ENCODE data around the gene COQ4.

The COQ4 gene

DNA sequence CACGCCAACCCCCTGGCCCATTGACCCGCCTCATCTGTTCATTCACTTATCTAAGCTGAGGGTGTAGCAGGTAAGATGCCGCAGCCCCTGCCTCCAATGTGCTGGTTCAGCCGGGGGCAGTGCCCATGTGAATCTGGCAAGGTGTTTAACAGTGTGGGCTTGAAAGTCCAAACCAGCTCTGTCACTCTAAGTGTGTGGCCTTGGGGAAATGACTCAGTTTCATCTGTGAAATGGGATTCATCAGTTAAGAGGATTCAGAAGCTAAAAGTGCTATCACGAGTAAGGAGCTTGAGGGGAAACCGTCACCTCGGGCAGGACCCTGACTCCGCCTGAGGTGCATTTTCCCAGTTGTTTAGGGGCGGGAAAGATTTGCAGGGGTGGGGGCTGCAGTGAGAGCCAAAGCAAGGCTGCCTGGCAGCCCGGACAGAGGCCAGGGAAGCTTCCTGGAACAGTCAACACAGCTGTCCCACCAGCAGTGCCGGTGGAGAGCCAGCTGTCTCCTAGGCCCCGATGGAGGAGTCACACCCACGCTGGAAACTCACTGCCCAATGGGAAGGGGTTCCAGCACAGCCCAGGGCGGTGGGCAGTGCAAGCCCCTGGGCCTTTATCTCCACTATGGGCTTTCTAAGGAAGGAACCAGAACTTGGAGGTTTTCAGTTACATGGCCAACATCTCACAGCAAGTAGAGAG, 38.8 kb downstream of the COQ4 start (continued):
- TF ChIP-seq TSHZ2 (CRISPR knock-in tag; IDR thresholded peaks at IDR 0.05) (no peak), RARB (CRISPR knock-in tag; IDR thresholded peaks at IDR 0.05) (no peak), TCF4 (CRISPR knock-in tag; IDR thresholded peaks at IDR 0.05; ENCODE audit: borderline replicate concordance) (no peak), ZFP30 (CRISPR knock-in tag; IDR thresholded peaks at IDR 0.05) (no peak), ARNTL (CRISPR knock-in tag; IDR thresholded peaks at IDR 0.05; ENCODE audit: borderline replicate concordance, low read depth) (no peak), ISL1 (CRISPR knock-in tag; IDR thresholded peaks at IDR 0.05) (no peak), GLIS3 (CRISPR knock-in tag; IDR thresholded peaks at IDR 0.05) (no peak), ZNF70 (CRISPR knock-in tag; IDR thresholded peaks at IDR 0.05) (no peak), ZC3H10 (CRISPR knock-in tag; IDR thresholded peaks at IDR 0.05) (no peak), ZFP3 (CRISPR knock-in tag; IDR thresholded peaks at IDR 0.05) (no peak), ZNF8 (CRISPR knock-in tag; IDR thresholded peaks at IDR 0.05) (no peak), SNAI2 (CRISPR knock-in tag; IDR thresholded peaks at IDR 0.05) (no peak)
- TF ChIP-seq, protein P1, sequence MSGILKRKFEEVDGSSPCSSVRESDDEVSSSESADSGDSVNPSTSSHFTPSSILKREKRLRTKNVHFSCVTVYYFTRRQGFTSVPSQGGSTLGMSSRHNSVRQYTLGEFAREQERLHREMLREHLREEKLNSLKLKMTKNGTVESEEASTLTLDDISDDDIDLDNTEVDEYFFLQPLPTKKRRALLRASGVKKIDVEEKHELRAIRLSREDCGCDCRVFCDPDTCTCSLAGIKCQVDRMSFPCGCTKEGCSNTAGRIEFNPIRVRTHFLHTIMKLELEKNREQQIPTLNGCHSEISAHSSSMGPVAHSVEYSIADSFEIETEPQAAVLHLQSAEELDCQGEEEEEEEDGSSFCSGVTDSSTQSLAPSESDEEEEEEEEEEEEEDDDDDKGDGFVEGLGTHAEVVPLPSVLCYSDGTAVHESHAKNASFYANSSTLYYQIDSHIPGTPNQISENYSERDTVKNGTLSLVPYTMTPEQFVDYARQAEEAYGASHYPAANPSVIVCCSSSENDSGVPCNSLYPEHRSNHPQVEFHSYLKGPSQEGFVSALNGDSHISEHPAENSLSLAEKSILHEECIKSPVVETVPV (CRISPR knock-in tag; IDR thresholded peaks at IDR 0.05): no peak

DNA sequence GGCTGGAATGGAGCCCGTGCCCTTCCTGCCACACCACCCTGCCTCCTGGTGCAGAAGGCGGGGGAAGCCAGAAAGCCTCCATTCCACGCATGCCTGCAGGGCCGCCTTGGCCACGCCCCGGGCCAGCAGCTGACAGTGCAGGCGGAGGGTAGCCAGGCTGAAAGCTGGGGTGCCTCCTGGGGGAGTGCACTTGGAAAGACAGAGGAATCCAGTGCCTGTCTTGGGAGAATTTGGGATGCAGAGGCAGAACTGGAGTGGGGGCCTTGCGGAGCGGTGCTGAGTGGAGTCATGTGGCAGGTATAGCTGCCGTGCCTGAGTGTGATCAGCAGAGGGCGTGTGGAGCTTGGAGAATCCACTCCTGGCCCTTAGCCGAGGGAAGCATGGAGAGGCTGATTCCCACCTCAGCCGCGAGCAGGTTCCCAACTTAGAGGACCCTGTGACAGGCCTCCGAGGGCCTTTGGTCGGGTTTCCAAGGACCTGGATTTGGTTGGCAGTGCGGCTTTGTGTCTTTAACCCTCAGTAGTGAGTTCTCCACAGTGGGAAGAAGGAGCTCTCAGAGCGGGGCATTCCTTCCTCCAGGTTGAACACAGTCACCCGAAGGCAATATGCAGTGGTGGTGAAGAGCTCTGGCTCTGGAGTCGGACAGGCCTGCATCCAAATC, 39.5 kb downstream of the COQ4 start:
- no peak for TF ChIP-seq ZFP30 (CRISPR knock-in tag; IDR thresholded peaks at IDR 0.05)
- TF ChIP-seq, protein P2, sequence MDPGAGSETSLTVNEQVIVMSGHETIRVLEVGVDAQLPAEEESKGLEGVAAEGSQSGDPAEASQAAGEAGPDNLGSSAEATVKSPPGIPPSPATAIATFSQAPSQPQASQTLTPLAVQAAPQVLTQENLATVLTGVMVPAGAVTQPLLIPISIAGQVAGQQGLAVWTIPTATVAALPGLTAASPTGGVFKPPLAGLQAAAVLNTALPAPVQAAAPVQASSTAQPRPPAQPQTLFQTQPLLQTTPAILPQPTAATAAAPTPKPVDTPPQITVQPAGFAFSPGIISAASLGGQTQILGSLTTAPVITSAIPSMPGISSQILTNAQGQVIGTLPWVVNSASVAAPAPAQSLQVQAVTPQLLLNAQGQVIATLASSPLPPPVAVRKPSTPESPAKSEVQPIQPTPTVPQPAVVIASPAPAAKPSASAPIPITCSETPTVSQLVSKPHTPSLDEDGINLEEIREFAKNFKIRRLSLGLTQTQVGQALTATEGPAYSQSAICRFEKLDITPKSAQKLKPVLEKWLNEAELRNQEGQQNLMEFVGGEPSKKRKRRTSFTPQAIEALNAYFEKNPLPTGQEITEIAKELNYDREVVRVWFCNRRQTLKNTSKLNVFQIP (CRISPR knock-in tag; IDR thresholded peaks at IDR 0.05; ENCODE audit: borderline replicate concordance, low read depth): no peak
- no peak for TF ChIP-seq OSR1 (CRISPR knock-in tag; IDR thresholded peaks at IDR 0.05)
- no peak for TF ChIP-seq TOX (CRISPR knock-in tag; IDR thresholded peaks at IDR 0.05; ENCODE audit: borderline replicate concordance)
- TF ChIP-seq CREB5 (CRISPR knock-in tag; IDR thresholded peaks at IDR 0.05; ENCODE audit: low read depth): no peak
- TF ChIP-seq PATZ1 (CRISPR knock-in tag; IDR thresholded peaks at IDR 0.05; ENCODE audit: borderline replicate concordance): no peak
- no peak for TF ChIP-seq ISL1 (CRISPR knock-in tag; IDR thresholded peaks at IDR 0.05)
- TF ChIP-seq ESRRG (CRISPR knock-in tag; IDR thresholded peaks at IDR 0.05): no peak
- no peak for TF ChIP-seq TSHZ2 (CRISPR knock-in tag; IDR thresholded peaks at IDR 0.05)
- TF ChIP-seq, protein P1 (CRISPR knock-in tag; IDR thresholded peaks at IDR 0.05): no peak
- TF ChIP-seq RARB (CRISPR knock-in tag; IDR thresholded peaks at IDR 0.05): no peak
- TF ChIP-seq ZNF8 (CRISPR knock-in tag; IDR thresholded peaks at IDR 0.05): no peak
- no peak for TF ChIP-seq TCF4 (CRISPR knock-in tag; IDR thresholded peaks at IDR 0.05; ENCODE audit: borderline replicate concordance)
- TF ChIP-seq PPARA (CRISPR knock-in tag; IDR thresholded peaks at IDR 0.05; ENCODE audit: borderline replicate concordance): no peak
- TF ChIP-seq ZNF70 (CRISPR knock-in tag; IDR thresholded peaks at IDR 0.05): no peak
- TF ChIP-seq SNAI2 (CRISPR knock-in tag; IDR thresholded peaks at IDR 0.05): no peak
- peak; percentile 94 for ATAC-seq
